GM23248 (cell line): Measurements from ENCODE around the gene CNIH3.

Experiments
- EZH2 ChIP-seq: fragments of 200-600 bp; sonication (generic); IDR thresholded peaks from 2 replicates; pipeline ENCODE4 v1.6.1; 2018; ENCODE audit warnings: antibody characterized with exemption, mild to moderate bottlenecking; ENCODE audit not compliant: insufficient read depth, poor library complexity, severe bottlenecking
- EZH2phosphoT487 ChIP-seq: fragments of 200-600 bp; sonication (generic); IDR thresholded peaks from 2 replicates; pipeline ENCODE4 v1.6.1; 2018; ENCODE audit warnings: antibody characterized with exemption, moderate library complexity, mild to moderate bottlenecking, low read depth; ENCODE audit not compliant: insufficient read depth

GRCh38 chr1:224742349-224742748 is 126.2 kb downstream of the CNIH3 start:
- TF ChIP-seq EZH2 = no peak
- no peak for TF ChIP-seq EZH2phosphoT487
